Osteocyte (in vitro differentiated cells): Measurements from ENCODE around the gene PPM1L. TPM values are rescaled to one million over a fixed set of nuclear protein-coding genes. Genes with fewer than 3 reads are reported as not detected.

Experiments
- DNase-seq: peaks from one replicate; pipeline ENCODE4 v3.0.0; 2021; ENCODE audit warnings: mixed read lengths; ENCODE audit not compliant: unreplicated experiment; ENCODE audit errors: extremely low spot score
- H3K27ac Mint-ChIP-seq: one replicate; pipeline ENCODE4 v1.8.0; 2021; ENCODE audit warnings: mild to moderate bottlenecking, mixed read lengths; ENCODE audit not compliant: unreplicated experiment
- H3K27me3 Mint-ChIP-seq: one replicate; pipeline ENCODE4 v1.8.0; 2021; ENCODE audit warnings: mixed read lengths; ENCODE audit not compliant: unreplicated experiment
- H3K36me3 Mint-ChIP-seq: one replicate; pipeline ENCODE4 v1.8.0; 2021; ENCODE audit warnings: mixed read lengths; ENCODE audit not compliant: unreplicated experiment
- H3K4me1 Mint-ChIP-seq: one replicate; pipeline ENCODE4 v1.8.0; 2021; ENCODE audit warnings: mixed read lengths; ENCODE audit not compliant: unreplicated experiment
- H3K4me3 Mint-ChIP-seq: one replicate; pipeline ENCODE4 v1.8.0; 2021; ENCODE audit warnings: mild to moderate bottlenecking, moderate library complexity, mixed read lengths; ENCODE audit not compliant: unreplicated experiment
- H3K9me3 Mint-ChIP-seq: one replicate; pipeline ENCODE4 v1.8.0; 2021; ENCODE audit warnings: mixed read lengths; ENCODE audit not compliant: unreplicated experiment
- CTCF ChIP-seq: fragments of 200-600 bp; sonication (generic); IDR thresholded peaks from 2 replicates; pipeline ENCODE4 v1.5.0; 2021; ENCODE audit warnings: antibody characterized with exemption, mild to moderate bottlenecking, moderate library complexity
- total RNA-seq: library from RNA; stranded (reverse); gene quantifications from 2 replicates; pipeline ENCODE4 v1.2.1, GENCODE V29; 2021

Gene PPM1L
- total RNA-seq, 1 donor from 2014 or later, result 9.1 TPM

- H3K36me3 Mint-ChIP-seq, result no peaks in the 10 kb centered on the region
- no peak for TF ChIP-seq CTCF
- peaks cover 38% of the 10 kb centered on the region for H3K9me3 Mint-ChIP-seq
- DNase-seq, result no peak
- no peaks in the 10 kb centered on the region for H3K27me3 Mint-ChIP-seq
- no peak overlapping the region for H3K27ac Mint-ChIP-seq
- no peaks in the 10 kb centered on the region for H3K4me1 Mint-ChIP-seq
- no peak overlapping the region for H3K4me3 Mint-ChIP-seq
Observed at GRCh38 chr3:161126495-161126894, 370.5 kb downstream of the PPM1L start.

Other genes starting within 250 kb of the PPM1L start
- 56.6 and 57.7 TPM in 2 replicates for gene KPNA4, start 190.7 kb upstream of the PPM1L start, total RNA-seq
- gene ARL14, start 79.1 kb upstream of the PPM1L start, total RNA-seq, result not detected in 2 replicates